ENCODE results near the gene TMEM243. TPM values are rescaled to one million over a fixed set of nuclear protein-coding genes. Genes with fewer than 3 reads are reported as not detected.

The TMEM243 gene
- total and polyA plus RNA-seq, 2 experiments from 2014 or later = 44.5 to 82.5 TPM

DNA sequence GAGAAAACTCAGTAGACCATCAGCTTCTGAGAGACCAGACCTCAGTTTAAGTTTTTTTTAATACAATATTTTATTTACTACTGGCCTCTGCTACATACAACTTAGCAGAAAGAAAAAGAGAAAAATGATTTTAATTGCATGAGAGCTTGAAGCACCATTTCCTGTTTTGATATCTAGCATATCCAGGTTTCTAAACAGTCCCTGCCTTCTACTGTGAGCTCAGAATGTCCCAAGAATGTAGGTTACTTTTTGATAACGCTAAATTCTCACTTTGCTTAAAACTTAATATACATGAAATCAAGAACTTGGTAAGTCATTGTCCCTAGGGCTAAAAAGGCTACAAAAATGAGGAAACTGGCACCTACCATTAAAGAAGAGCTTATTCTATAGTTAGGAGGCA, 7.0 kb downstream of the TMEM243 start (continued):
- TF ChIP-seq CTCF (conservative IDR thresholded peaks at IDR 0.05; ENCODE audit: low read depth in 2 of 2) (no peak), CREB1 (CRISPR knock-in tag; IDR thresholded peaks at IDR 0.05; ENCODE audit: low read depth) (no peak), ZNF331 (CRISPR knock-in tag; IDR thresholded peaks at IDR 0.05; ENCODE audit: low read depth) (no peak)

DNA sequence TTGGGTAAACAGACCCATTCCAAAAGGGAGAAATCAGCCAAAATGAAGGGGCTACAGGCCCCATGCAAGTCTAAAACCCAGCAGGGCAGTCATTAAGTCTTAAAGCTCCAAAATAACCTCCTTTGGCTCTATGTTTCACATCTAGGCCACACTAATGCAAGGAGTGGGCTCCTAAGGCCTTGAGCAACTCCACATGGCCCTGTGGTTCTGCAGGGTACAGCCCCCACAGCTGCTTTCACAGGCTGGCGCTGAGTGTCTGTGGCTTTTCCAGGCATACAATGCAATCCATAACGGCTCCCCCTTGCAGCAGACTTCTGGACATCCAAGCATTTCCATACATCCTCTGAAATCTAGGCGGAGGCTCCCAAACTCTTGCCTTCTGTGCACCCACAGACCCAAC, 9.0 kb downstream of the TMEM243 start:
- no peak overlapping the region for H3K27ac Mint-ChIP-seq
- peaks cover 67% of the 10 kb centered on the region for H3K36me3 Mint-ChIP-seq (ENCODE audit: low read depth)
- H3K4me3 Mint-ChIP-seq = no peak overlapping the region
- no peak overlapping the region for H3K4me3 ChIP-seq
- no peaks in the 10 kb centered on the region for H3F3A ChIP-seq (replicated peaks; ENCODE audit: low read depth)
- H3K9me2 ChIP-seq (ENCODE audit: insufficient read depth) = 0 out of 2 replicates have a peak, but pooled peaks cover 8% of the 10 kb centered on the region
- H3K27ac ChIP-seq (ENCODE audit: low read depth) = no peak overlapping the region
- H3K4me1 ChIP-seq (ENCODE audit: insufficient read depth) = no peaks in the 10 kb centered on the region
- H2AFZ ChIP-seq = no peak overlapping the region
- DNase-seq (ENCODE audit: low spot score) (no peak), ATAC-seq (no peak)
- H3K79me2 ChIP-seq (replicated peaks; ENCODE audit: insufficient read depth) = peaks cover 90% of the 10 kb centered on the region
- peaks cover 8% of the 10 kb centered on the region for H3K27me3 Mint-ChIP-seq (ENCODE audit: insufficient read depth, low read depth, poor library complexity)
- H3K9me3 Mint-ChIP-seq = peaks cover 29% of the 10 kb centered on the region
- H3K4me2 ChIP-seq = no peak overlapping the region
- 0 out of 2 replicates have a peak, but pooled peaks cover 7% of the 10 kb centered on the region for H3K36me3 ChIP-seq (ENCODE audit: insufficient read depth)
- no peaks in the 10 kb centered on the region for H3K27me3 ChIP-seq (ENCODE audit: insufficient read depth)
- peaks cover 5% of the 10 kb centered on the region; the same call in 2 of the 3 replicates for H3K4me1 Mint-ChIP-seq
- H4K20me1 ChIP-seq (replicated peaks; ENCODE audit: insufficient read depth) = peaks cover 5% of the 10 kb centered on the region
- TF ChIP-seq JUNB (IDR thresholded peaks at IDR 0.05; ENCODE audit: unreplicated experiment) (no peak), ZNF114 (CRISPR knock-in tag; IDR thresholded peaks at IDR 0.05) (no peak), STAT1 (IDR thresholded peaks at IDR 0.05; ENCODE audit: unreplicated experiment) (no peak), POLR2AphosphoS5 (IDR thresholded peaks at IDR 0.05; ENCODE audit: low read depth) (no peak), EZH2phosphoT487 (IDR thresholded peaks at IDR 0.05; ENCODE audit: unreplicated experiment) (no peak), CTCF (conservative IDR thresholded peaks at IDR 0.05; ENCODE audit: low read depth in 2 of 2) (no peak), CREB1 (CRISPR knock-in tag; IDR thresholded peaks at IDR 0.05; ENCODE audit: low read depth) (no peak), EZH2 (IDR thresholded peaks at IDR 0.05; ENCODE audit: low read depth, unreplicated experiment) (no peak), ZNF331 (CRISPR knock-in tag; IDR thresholded peaks at IDR 0.05; ENCODE audit: low read depth) (no peak), NANOG (IDR thresholded peaks at IDR 0.05; ENCODE audit: borderline replicate concordance) (no peak), ETS1 (IDR thresholded peaks at IDR 0.05) (no peak)
- TF ChIP-seq, protein P1, sequence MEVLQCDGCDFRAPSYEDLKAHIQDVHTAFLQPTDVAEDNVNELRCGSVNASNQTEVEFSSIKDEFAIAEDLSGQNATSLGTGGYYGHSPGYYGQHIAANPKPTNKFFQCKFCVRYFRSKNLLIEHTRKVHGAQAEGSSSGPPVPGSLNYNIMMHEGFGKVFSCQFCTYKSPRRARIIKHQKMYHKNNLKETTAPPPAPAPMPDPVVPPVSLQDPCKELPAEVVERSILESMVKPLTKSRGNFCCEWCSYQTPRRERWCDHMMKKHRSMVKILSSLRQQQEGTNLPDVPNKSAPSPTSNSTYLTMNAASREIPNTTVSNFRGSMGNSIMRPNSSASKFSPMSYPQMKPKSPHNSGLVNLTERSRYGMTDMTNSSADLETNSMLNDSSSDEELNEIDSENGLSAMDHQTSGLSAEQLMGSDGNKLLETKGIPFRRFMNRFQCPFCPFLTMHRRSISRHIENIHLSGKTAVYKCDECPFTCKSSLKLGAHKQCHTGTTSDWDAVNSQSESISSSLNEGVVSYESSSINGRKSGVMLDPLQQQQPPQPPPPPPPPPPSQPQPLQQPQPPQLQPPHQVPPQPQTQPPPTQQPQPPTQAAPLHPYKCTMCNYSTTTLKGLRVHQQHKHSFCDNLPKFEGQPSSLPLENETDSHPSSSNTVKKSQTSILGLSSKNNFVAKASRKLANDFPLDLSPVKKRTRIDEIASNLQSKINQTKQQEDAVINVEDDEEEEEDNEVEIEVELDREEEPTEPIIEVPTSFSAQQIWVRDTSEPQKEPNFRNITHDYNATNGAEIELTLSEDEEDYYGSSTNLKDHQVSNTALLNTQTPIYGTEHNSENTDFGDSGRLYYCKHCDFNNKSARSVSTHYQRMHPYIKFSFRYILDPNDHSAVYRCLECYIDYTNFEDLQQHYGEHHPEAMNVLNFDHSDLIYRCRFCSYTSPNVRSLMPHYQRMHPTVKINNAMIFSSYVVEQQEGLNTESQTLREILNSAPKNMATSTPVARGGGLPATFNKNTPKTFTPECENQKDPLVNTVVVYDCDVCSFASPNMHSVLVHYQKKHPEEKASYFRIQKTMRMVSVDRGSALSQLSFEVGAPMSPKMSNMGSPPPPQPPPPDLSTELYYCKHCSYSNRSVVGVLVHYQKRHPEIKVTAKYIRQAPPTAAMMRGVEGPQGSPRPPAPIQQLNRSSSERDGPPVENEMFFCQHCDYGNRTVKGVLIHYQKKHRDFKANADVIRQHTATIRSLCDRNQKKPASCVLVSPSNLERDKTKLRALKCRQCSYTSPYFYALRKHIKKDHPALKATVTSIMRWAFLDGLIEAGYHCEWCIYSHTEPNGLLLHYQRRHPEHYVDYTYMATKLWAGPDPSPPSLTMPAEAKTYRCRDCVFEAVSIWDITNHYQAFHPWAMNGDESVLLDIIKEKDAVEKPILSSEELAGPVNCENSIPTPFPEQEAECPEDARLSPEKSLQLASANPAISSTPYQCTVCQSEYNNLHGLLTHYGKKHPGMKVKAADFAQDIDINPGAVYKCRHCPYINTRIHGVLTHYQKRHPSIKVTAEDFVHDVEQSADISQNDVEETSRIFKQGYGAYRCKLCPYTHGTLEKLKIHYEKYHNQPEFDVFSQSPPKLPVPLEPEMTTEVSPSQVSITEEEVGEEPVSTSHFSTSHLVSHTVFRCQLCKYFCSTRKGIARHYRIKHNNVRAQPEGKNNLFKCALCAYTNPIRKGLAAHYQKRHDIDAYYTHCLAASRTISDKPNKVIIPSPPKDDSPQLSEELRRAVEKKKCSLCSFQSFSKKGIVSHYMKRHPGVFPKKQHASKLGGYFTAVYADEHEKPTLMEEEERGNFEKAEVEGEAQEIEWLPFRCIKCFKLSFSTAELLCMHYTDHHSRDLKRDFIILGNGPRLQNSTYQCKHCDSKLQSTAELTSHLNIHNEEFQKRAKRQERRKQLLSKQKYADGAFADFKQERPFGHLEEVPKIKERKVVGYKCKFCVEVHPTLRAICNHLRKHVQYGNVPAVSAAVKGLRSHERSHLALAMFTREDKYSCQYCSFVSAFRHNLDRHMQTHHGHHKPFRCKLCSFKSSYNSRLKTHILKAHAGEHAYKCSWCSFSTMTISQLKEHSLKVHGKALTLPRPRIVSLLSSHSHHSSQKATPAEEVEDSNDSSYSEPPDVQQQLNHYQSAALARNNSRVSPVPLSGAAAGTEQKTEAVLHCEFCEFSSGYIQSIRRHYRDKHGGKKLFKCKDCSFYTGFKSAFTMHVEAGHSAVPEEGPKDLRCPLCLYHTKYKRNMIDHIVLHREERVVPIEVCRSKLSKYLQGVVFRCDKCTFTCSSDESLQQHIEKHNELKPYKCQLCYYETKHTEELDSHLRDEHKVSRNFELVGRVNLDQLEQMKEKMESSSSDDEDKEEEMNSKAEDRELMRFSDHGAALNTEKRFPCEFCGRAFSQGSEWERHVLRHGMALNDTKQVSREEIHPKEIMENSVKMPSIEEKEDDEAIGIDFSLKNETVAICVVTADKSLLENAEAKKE (CRISPR knock-in tag; IDR thresholded peaks at IDR 0.05) = no peak

All from GM23338 (cell line).